OCI-LY7 (cell line): ENCODE data around the gene DDX54. TPM values are rescaled to one million over a fixed set of nuclear protein-coding genes. Genes with fewer than 3 reads are reported as not detected.

Experiments used
- BruUV-seq: library from RNA; stranded (reverse); fragments of 400-500 nt; replicated peaks from 2 replicates; lab custom pipeline; 2021; lab: Mats Ljungman, UMichigan
- CTCF ChIA-PET: fragments of 300-600 bp; sonication (Branson Sonifier 250); formaldehyde crosslinking; loops from one replicate; lab custom pipeline; 2022; ENCODE audit warnings: antibody characterized with exemption; ENCODE audit not compliant: unreplicated experiment; lab: Charles Lee
- POLR2A ChIA-PET: fragments of 300-600 bp; sonication (Branson Sonifier 250); formaldehyde crosslinking; loops from one replicate; lab custom pipeline; 2022; ENCODE audit warnings: antibody characterized with exemption; lab: Charles Lee
- DNase-seq: peaks from one replicate; pipeline ENCODE4 v3.0.0-alpha.2; 2015; ENCODE audit warnings: low spot score
- H2AFZ ChIP-seq: fragments of 200-600 bp; sonication (generic), shearing (Covaris generic); 2 replicates; pipeline ENCODE4 v1.6.1; 2014; ENCODE audit warnings: mild to moderate bottlenecking, antibody characterized with exemption, low read length, moderate library complexity
- H3K27ac ChIP-seq: fragments of 200-600 bp; sonication (generic); 2 replicates; pipeline ENCODE4 v1.5.1; 2014; ENCODE audit warnings: mixed run types, low read depth, mild to moderate bottlenecking, moderate library complexity, low read length, inconsistent platforms; ENCODE audit not compliant: poor library complexity, severe bottlenecking
- H3K36me3 ChIP-seq: fragments of 200-600 bp; sonication (generic); 2 replicates; pipeline ENCODE4 v1.6.1; 2014; ENCODE audit warnings: mild to moderate bottlenecking, antibody characterized with exemption, low read length, moderate library complexity, mixed read lengths; ENCODE audit not compliant: insufficient read depth
- H3K4me1 ChIP-seq: fragments of 200-600 bp; sonication (generic); 2 replicates; pipeline ENCODE4 v1.5.1; 2014; ENCODE audit warnings: mild to moderate bottlenecking, low read length; ENCODE audit not compliant: insufficient read depth, poor library complexity, severe bottlenecking
- H3K4me2 ChIP-seq: fragments of 200-600 bp; sonication (generic); 2 replicates; pipeline ENCODE4 v1.6.1; 2014; ENCODE audit warnings: mild to moderate bottlenecking, low read length
- H3K4me3 ChIP-seq: fragments of 200-600 bp; sonication (generic); 2 replicates; pipeline ENCODE4 v1.5.1; 2014; ENCODE audit warnings: mild to moderate bottlenecking, low read depth, low read length; ENCODE audit not compliant: poor library complexity, severe bottlenecking
- H3K79me2 ChIP-seq: fragments of 200-600 bp; sonication (generic); 2 replicates; pipeline ENCODE4 v1.6.1; 2016; ENCODE audit warnings: low read depth, mild to moderate bottlenecking, low read length, moderate library complexity, mixed read lengths; ENCODE audit not compliant: insufficient read depth
- H3K9me2 ChIP-seq: fragments of 200-600 bp; sonication (generic); 2 replicates; pipeline ENCODE4 v1.6.1; 2016; ENCODE audit warnings: mild to moderate bottlenecking, low read length, mixed read lengths; ENCODE audit not compliant: insufficient read depth
- H3K9me3 ChIP-seq: fragments of 200-600 bp; sonication (generic); 2 replicates; pipeline ENCODE4 v1.6.1; 2014; ENCODE audit warnings: mild to moderate bottlenecking, mixed run types, low read length, mixed read lengths
- H4K20me1 ChIP-seq: fragments of 200-600 bp; sonication (generic); 2 replicates; pipeline ENCODE4 v1.6.1; 2014; ENCODE audit warnings: mild to moderate bottlenecking, antibody characterized with exemption, low read length, moderate library complexity, mixed read lengths; ENCODE audit not compliant: insufficient read depth
- CTCF ChIP-seq: fragments of 200-600 bp; sonication (generic); conservative IDR thresholded peaks from 2 replicates; pipeline ENCODE4 v1.5.1; 2014; ENCODE audit warnings: mild to moderate bottlenecking, antibody characterized with exemption, low read length, moderate library complexity, mixed read lengths
- EZH2phosphoT487 ChIP-seq: fragments of 200-600 bp; sonication (generic); IDR thresholded peaks from 2 replicates; pipeline ENCODE4 v1.6.1; 2018; ENCODE audit warnings: low read depth, borderline replicate concordance, mild to moderate bottlenecking, mixed run types, antibody characterized with exemption, low read length, moderate library complexity, mixed read lengths
- intact Hi-C: fragments of 100-400 bp; cut with micrococcal nuclease; formaldehyde crosslinking; loops from one replicate; pipeline ENCODE4 v1.10.0; 2022; ENCODE audit not compliant: unreplicated experiment
- total RNA-seq, 2 experiments: library from RNA; depleted of rRNA in 1 of 2; stranded (reverse); fragments of >200 nt in 1 of 2; shearing (Covaris generic) in 1 of 2; gene quantifications; 2 replicates each; pipeline ENCODE4 v1.2.3, GENCODE V29; 2014 to 2022

DDX54 gene
- total RNA-seq, 2 experiments from 2014 or later = 87.2 to 145 TPM

GRCh38 chr12:113115455-113116126 is 69.7 kb downstream of the DDX54 start:
- no peaks in the 10 kb centered on the region for H4K20me1 ChIP-seq
- H3K4me3 ChIP-seq = no peak overlapping the region
- TF ChIP-seq EZH2phosphoT487 (no peak), CTCF (no peak)
- no peak overlapping the region for H2AFZ ChIP-seq
- no peak overlapping the region for H3K4me2 ChIP-seq
- no peak overlapping the region for H3K27ac ChIP-seq
- H3K79me2 ChIP-seq = no peaks in the 10 kb centered on the region
- peaks cover 97% of the 10 kb centered on the region for H3K36me3 ChIP-seq
- H3K9me3 ChIP-seq = no peaks in the 10 kb centered on the region
- CTCF ChIA-PET = no interaction called here
- BruUV-seq = no TSS peak
- DNase-seq = no peak
- POLR2A ChIA-PET = interaction anchor here (1.0 kb wide), 1 partner anchor 8 kb away, joined by 4 read pairs; no protein-coding TSS in a partner anchor
- intact Hi-C loops = no loop called here
- H3K9me2 ChIP-seq = no peaks in the 10 kb centered on the region
- peaks cover 31% of the 10 kb centered on the region for H3K4me1 ChIP-seq

GRCh38 chr12:113114447-113115178 is 70.7 kb downstream of the DDX54 start:
- TF ChIP-seq EZH2phosphoT487 (no peak), CTCF (no peak)

GRCh38 chr12:113113397-113113796 is 71.9 kb downstream of the DDX54 start:
- CTCF ChIA-PET = no interaction called here
- no peaks in the 10 kb centered on the region for H3K79me2 ChIP-seq
- TF ChIP-seq CTCF (no peak), EZH2phosphoT487 (no peak)
- H2AFZ ChIP-seq = no peak overlapping the region
- BruUV-seq = no TSS peak
- H3K4me2 ChIP-seq = no peak overlapping the region
- intact Hi-C loops = no loop called here
- no peak overlapping the region for H3K4me3 ChIP-seq
- H3K9me2 ChIP-seq = no peaks in the 10 kb centered on the region
- no peaks in the 10 kb centered on the region for H4K20me1 ChIP-seq
- no peak for DNase-seq
- POLR2A ChIA-PET = no interaction called here
- peaks cover 94% of the 10 kb centered on the region for H3K36me3 ChIP-seq
- peaks cover 34% of the 10 kb centered on the region for H3K4me1 ChIP-seq
- no peak overlapping the region for H3K27ac ChIP-seq
- H3K9me3 ChIP-seq = no peaks in the 10 kb centered on the region

More at GRCh38 chr12:113114447-113115178, 70.7 kb downstream of the DDX54 start:
- H3K4me3 ChIP-seq = no peak overlapping the region
- ChIA-PET CTCF (no interaction called here), POLR2A (interaction anchor here (0.7 to 1.0 kb wide), 3 partner anchors 9 to 229 kb away, joined by 4 read pairs; no protein-coding TSS in a partner anchor)
- DNase-seq = no peak
- H2AFZ ChIP-seq = no peak overlapping the region
- peaks cover 30% of the 10 kb centered on the region for H3K4me1 ChIP-seq
- intact Hi-C loops = no loop called here
- no peaks in the 10 kb centered on the region for H4K20me1 ChIP-seq
- no peaks in the 10 kb centered on the region for H3K9me3 ChIP-seq
- H3K27ac ChIP-seq = no peak overlapping the region
- H3K79me2 ChIP-seq = no peaks in the 10 kb centered on the region
- no TSS peak for BruUV-seq
- no peak overlapping the region for H3K4me2 ChIP-seq
- H3K9me2 ChIP-seq = no peaks in the 10 kb centered on the region
- H3K36me3 ChIP-seq = peaks cover 97% of the 10 kb centered on the region
